Measurements from ENCODE around the gene TYMP. TPM values are rescaled to one million over a fixed set of nuclear protein-coding genes. Genes with fewer than 3 reads are reported as not detected.

Gene TYMP
- total and polyA plus RNA-seq, 10 of the 15 experiments (the other 5 are each of a cell fraction or from before 2014, with no cell fraction given), result 0.42 to 57.8 (median 24.6) TPM

DNA sequence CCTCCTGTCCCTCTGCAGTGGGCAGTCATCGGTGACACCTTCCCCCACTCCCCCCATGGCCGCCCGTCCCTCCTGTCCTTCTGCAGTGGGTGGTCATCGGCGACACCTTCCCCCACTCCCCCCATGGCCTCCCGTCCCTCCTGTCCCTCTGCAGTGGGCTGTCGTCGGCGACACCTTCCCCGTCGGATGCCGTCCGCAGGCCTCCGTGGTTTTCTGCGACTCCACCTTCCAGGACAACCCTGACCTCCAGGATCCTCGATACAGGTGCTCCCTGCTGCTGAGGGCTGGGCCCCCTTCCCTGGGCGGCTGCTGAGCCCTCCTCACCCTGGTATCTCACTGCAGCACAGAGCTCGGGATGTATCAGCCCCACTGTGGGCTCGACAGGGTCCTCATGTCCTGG lies 40.9 kb downstream of the TYMP start (continued):
- TF ChIP-seq EGR1 (IDR thresholded peaks at IDR 0.05; ENCODE audit: borderline replicate concordance in 1 of 2, low read depth in 2 of 2, low read length in 2 of 2) (no peak), IKZF1 (conservative IDR thresholded peaks at IDR 0.05) (no peak), RB1 (IDR thresholded peaks at IDR 0.05; ENCODE audit: borderline replicate concordance) (no peak)

DNA sequence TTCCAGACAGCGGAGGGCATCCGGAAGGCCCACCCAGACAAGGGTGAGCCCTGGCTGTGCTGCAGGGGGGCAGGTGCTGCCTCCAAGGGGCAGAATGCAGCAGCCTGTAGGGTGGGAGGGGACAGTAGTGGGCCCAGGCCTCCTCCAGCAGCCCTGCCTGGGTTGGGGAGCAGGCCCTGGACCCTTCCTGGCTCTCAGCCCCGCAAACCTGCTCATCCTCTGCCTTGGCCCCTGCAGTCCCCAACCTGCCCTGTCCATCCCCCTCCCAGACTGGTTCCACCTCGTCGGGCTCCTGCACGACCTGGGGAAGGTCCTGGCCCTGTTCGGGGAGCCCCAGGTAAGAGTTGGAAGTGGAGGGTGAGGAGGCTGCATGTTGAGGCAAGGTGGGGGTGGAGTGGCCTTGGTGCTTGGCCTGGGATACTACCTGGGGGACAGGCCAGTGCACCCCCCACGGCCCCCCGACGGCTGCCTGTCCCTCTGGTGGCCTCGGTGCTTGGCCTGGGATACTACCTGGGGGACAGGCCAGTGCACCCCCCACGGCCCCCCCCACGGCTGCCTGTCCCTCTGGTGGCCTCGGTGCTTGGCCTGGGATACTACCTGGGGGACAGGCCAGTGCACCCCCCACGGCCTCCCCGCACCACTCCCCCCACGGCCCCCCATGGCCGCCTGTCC lies 41.7 kb downstream of the TYMP start:
- DNase-seq (ENCODE audit: low read depth, low spot score) (no peak), FAIRE-seq (no peak), ATAC-seq (no peak)
- no peaks in the 10 kb centered on the region for H3K79me2 ChIP-seq (ENCODE audit: control insufficient read depth, insufficient read depth, low read length)
- BruUV-seq (replicated peaks), result no TSS peak
- H4K20me1 ChIP-seq (ENCODE audit: control insufficient read depth, insufficient read depth), result no peaks in the 10 kb centered on the region
- H3K27ac ChIP-seq (ENCODE audit: control insufficient read depth, insufficient read depth), result no peak overlapping the region
- ChIA-PET SMC1A (ENCODE audit: uncharacterized antibody, unreplicated experiment) (no interaction called here), CTCF (no interaction called here), RAD21 (ENCODE audit: unreplicated experiment) (no interaction called here), POLR2A (no interaction called here)
- intact Hi-C loops (cut with micrococcal nuclease; ENCODE audit: unreplicated experiment) (no loop called here), in situ Hi-C loops (cut with MboI) (no loop called here)
- no peaks in the 10 kb centered on the region for H3K36me3 ChIP-seq (ENCODE audit: control insufficient read depth in 2 of 2, insufficient read depth in 2 of 2, low read length in 1 of 2)
- 48% methylated on average over 11 of the region's 18 CpGs for WGBS (ENCODE audit: insufficient coverage, insufficient replicate concordance, low lambda C conversion rate, missing lambda C conversion rate)
- no peak overlapping the region for H3K9ac ChIP-seq (ENCODE audit: control insufficient read depth, insufficient read depth, low read length)
- H3K4me2 ChIP-seq (ENCODE audit: control insufficient read depth, insufficient read depth), result no peak overlapping the region
- H3K4me3 ChIP-seq, result no peak overlapping the region
- H3K4me1 ChIP-seq (ENCODE audit: control insufficient read depth, insufficient read depth, low read length), result peaks cover 5% of the 10 kb centered on the region
- H2AFZ ChIP-seq (ENCODE audit: control insufficient read depth, low read depth, low read length), result no peak overlapping the region
- H3K27me3 ChIP-seq (replicated peaks in 1 of 2; ENCODE audit: control insufficient read depth in 2 of 2, insufficient read depth in 2 of 2, low read length in 1 of 2), result no peaks in the 10 kb centered on the region
- H3K9me3 ChIP-seq (replicated peaks; ENCODE audit: control insufficient read depth, insufficient read depth, low read length), result no peaks in the 10 kb centered on the region
- TF ChIP-seq, protein P1, sequence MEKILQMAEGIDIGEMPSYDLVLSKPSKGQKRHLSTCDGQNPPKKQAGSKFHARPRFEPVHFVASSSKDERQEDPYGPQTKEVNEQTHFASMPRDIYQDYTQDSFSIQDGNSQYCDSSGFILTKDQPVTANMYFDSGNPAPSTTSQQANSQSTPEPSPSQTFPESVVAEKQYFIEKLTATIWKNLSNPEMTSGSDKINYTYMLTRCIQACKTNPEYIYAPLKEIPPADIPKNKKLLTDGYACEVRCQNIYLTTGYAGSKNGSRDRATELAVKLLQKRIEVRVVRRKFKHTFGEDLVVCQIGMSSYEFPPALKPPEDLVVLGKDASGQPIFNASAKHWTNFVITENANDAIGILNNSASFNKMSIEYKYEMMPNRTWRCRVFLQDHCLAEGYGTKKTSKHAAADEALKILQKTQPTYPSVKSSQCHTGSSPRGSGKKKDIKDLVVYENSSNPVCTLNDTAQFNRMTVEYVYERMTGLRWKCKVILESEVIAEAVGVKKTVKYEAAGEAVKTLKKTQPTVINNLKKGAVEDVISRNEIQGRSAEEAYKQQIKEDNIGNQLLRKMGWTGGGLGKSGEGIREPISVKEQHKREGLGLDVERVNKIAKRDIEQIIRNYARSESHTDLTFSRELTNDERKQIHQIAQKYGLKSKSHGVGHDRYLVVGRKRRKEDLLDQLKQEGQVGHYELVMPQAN (conservative IDR thresholded peaks at IDR 0.05), result no peak
- no peak for TF ChIP-seq ZNF622 (IDR thresholded peaks at IDR 0.05)
- TF ChIP-seq ZNF384 (IDR thresholded peaks at IDR 0.05; ENCODE audit: borderline replicate concordance, low read depth, low read length), result no peak
- TF ChIP-seq, protein P2, sequence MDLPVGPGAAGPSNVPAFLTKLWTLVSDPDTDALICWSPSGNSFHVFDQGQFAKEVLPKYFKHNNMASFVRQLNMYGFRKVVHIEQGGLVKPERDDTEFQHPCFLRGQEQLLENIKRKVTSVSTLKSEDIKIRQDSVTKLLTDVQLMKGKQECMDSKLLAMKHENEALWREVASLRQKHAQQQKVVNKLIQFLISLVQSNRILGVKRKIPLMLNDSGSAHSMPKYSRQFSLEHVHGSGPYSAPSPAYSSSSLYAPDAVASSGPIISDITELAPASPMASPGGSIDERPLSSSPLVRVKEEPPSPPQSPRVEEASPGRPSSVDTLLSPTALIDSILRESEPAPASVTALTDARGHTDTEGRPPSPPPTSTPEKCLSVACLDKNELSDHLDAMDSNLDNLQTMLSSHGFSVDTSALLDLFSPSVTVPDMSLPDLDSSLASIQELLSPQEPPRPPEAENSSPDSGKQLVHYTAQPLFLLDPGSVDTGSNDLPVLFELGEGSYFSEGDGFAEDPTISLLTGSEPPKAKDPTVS (IDR thresholded peaks at IDR 0.05; ENCODE audit: low read depth, low read length), result no peak
- TF ChIP-seq, protein P3, sequence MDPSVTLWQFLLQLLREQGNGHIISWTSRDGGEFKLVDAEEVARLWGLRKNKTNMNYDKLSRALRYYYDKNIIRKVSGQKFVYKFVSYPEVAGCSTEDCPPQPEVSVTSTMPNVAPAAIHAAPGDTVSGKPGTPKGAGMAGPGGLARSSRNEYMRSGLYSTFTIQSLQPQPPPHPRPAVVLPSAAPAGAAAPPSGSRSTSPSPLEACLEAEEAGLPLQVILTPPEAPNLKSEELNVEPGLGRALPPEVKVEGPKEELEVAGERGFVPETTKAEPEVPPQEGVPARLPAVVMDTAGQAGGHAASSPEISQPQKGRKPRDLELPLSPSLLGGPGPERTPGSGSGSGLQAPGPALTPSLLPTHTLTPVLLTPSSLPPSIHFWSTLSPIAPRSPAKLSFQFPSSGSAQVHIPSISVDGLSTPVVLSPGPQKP (IDR thresholded peaks at IDR 0.05; ENCODE audit: low read depth, low read length), result no peak
- TF ChIP-seq, protein P4, sequence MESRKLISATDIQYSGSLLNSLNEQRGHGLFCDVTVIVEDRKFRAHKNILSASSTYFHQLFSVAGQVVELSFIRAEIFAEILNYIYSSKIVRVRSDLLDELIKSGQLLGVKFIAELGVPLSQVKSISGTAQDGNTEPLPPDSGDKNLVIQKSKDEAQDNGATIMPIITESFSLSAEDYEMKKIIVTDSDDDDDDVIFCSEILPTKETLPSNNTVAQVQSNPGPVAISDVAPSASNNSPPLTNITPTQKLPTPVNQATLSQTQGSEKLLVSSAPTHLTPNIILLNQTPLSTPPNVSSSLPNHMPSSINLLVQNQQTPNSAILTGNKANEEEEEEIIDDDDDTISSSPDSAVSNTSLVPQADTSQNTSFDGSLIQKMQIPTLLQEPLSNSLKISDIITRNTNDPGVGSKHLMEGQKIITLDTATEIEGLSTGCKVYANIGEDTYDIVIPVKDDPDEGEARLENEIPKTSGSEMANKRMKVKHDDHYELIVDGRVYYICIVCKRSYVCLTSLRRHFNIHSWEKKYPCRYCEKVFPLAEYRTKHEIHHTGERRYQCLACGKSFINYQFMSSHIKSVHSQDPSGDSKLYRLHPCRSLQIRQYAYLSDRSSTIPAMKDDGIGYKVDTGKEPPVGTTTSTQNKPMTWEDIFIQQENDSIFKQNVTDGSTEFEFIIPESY (IDR thresholded peaks at IDR 0.05), result no peak
- TF ChIP-seq, protein P5, sequence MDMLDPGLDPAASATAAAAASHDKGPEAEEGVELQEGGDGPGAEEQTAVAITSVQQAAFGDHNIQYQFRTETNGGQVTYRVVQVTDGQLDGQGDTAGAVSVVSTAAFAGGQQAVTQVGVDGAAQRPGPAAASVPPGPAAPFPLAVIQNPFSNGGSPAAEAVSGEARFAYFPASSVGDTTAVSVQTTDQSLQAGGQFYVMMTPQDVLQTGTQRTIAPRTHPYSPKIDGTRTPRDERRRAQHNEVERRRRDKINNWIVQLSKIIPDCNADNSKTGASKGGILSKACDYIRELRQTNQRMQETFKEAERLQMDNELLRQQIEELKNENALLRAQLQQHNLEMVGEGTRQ (IDR thresholded peaks at IDR 0.05; ENCODE audit: borderline replicate concordance, low read depth, low read length), result no peak
- TF ChIP-seq CBX3 (IDR thresholded peaks at IDR 0.05; ENCODE audit: borderline replicate concordance, low read depth), result no peak
- TF ChIP-seq SREBF1 (IDR thresholded peaks at IDR 0.05; ENCODE audit: low read length), result no peak
- TF ChIP-seq NFXL1 (IDR thresholded peaks at IDR 0.05; ENCODE audit: borderline replicate concordance), result no peak
- TF ChIP-seq TCF3 (IDR thresholded peaks at IDR 0.05; ENCODE audit: borderline replicate concordance, insufficient read depth, low read depth, low read length), result no peak
- TF ChIP-seq SRF (IDR thresholded peaks at IDR 0.05; ENCODE audit: low read depth in 2 of 2, low read length in 2 of 2), result no peak
